ENCODE measurements around the gene FOXO4. TPM values are rescaled to one million over a fixed set of nuclear protein-coding genes. Genes with fewer than 3 reads are reported as not detected.

Gene FOXO4
- total and polyA plus RNA-seq, 3 donors from 2014 or later: 39.5 to 71.8 (median 58.0) TPM

DNA sequence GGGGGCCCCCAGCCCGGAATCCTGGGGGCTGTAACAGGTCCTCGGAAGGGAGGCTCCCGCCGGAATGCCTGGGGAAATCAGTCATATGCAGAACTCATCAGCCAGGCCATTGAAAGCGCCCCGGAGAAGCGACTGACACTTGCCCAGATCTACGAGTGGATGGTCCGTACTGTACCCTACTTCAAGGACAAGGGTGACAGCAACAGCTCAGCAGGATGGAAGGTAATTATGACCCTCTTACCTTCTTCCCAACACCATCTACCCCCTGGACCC is 1.0 kb downstream of the FOXO4 start:
- H3K27ac ChIP-seq: peak overlapping the region; percentile 65 to 74

DNA sequence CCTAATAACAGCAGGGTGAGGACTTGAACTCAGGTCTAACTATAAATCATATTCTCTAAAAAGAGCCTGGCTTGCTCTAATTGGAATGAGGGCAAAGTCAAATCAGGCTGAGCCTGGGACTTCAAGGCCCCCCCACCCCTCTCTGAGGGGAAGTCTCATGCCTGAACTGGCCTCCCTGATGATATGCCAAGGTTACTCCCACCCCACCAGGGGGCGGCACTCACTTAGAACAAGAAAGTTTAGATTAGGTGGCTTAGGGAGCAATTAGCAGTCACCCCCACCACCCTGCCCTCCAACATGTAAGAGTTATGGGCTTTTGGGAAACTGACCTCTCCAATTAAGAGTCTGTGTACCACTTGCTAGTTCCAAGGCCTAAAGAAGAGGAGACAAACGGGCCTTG is 2.7 kb downstream of the FOXO4 start:
- intact Hi-C loops (cut with DNase I; ENCODE audit: low total_unique reads): no loop called here
- H3K4me3 ChIP-seq: no peak overlapping the region
- H3K36me3 ChIP-seq (ENCODE audit: low read depth, missing control alignments): no peaks in the 10 kb centered on the region
- H3K27me3 ChIP-seq: no peaks in the 10 kb centered on the region
- H3K4me1 ChIP-seq: peaks cover 4% of the 10 kb centered on the region
- H3K27ac ChIP-seq: peak overlapping the region in 1 of 2 donors; percentile 45
- H3K9me3 ChIP-seq: no peaks in the 10 kb centered on the region
- no peak for TF ChIP-seq POLR2A (IDR thresholded peaks at IDR 0.05)
- TF ChIP-seq, protein P1, sequence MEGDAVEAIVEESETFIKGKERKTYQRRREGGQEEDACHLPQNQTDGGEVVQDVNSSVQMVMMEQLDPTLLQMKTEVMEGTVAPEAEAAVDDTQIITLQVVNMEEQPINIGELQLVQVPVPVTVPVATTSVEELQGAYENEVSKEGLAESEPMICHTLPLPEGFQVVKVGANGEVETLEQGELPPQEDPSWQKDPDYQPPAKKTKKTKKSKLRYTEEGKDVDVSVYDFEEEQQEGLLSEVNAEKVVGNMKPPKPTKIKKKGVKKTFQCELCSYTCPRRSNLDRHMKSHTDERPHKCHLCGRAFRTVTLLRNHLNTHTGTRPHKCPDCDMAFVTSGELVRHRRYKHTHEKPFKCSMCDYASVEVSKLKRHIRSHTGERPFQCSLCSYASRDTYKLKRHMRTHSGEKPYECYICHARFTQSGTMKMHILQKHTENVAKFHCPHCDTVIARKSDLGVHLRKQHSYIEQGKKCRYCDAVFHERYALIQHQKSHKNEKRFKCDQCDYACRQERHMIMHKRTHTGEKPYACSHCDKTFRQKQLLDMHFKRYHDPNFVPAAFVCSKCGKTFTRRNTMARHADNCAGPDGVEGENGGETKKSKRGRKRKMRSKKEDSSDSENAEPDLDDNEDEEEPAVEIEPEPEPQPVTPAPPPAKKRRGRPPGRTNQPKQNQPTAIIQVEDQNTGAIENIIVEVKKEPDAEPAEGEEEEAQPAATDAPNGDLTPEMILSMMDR (IDR thresholded peaks at IDR 0.05): peak in 2 of 3 experiments; percentile 25 to 30
- DNase-seq: peak; percentile 83
- whole genome bisulfite sequencing, 2 donors: 22 to 29% methylated on average over 1 to 2 of the region's 2 CpGs

More for the DNA sequence above, 1.0 kb downstream of the FOXO4 start:
- H3K27me3 ChIP-seq: no peaks in the 10 kb centered on the region
- intact Hi-C loops (cut with DNase I; ENCODE audit: low total_unique reads): no loop called here
- no peaks in the 10 kb centered on the region for H3K9me3 ChIP-seq
- WGBS, 2 donors: 0% methylated on average over 8 of the region's 9 CpGs; no CpG with 5 or more reads in 1 of the 2 donors
- peak overlapping the region; percentile 59 to 73 for H3K4me3 ChIP-seq
- DNase-seq: no peak
- H3K36me3 ChIP-seq (ENCODE audit: low read depth, missing control alignments): no peaks in the 10 kb centered on the region
- TF ChIP-seq, protein P1 (IDR thresholded peaks at IDR 0.05): no peak
- TF ChIP-seq POLR2A (IDR thresholded peaks at IDR 0.05): no peak
- no peaks in the 10 kb centered on the region for H3K4me1 ChIP-seq

DNA sequence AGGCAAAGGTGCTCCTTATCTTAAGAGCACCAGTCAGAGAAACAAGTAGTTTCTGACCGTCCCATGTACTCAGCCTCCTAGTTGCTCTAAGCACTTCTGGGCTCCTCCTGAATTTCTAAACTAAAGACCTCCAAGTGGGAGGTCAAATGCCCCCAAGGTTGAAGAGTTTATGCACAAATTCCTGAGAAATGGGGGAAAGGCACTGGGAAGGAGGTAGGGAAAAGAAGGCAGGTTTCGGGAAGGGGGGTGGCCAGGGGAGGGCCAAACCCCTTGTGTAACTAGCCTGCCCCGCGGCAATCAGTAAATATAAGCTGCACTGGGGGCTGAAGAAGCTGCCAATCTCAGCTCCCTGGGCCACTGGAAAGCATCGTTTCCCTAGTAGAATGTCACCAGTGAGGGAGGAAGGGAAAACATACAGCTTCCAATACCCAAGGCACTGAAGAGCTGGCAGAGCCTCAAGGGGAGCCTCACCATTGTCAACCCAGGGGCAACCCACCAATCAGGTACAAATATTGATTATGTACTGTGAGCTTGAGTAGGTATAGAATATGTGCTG is 3.4 kb downstream of the FOXO4 start:
- DNase-seq: no peak
- Histone ChIP-seq H3K4me3 (no peak overlapping the region), H3K4me1 (peaks cover 10% of the 10 kb centered on the region), H3K27ac (no peak overlapping the region), H3K36me3 (ENCODE audit: low read depth, missing control alignments) (no peaks in the 10 kb centered on the region), H3K9me3 (no peaks in the 10 kb centered on the region), H3K27me3 (no peaks in the 10 kb centered on the region)
- WGBS, 2 donors: 46 to 50% methylated on average over 1 to 5 of the region's 5 CpGs
- intact Hi-C loops (cut with DNase I; ENCODE audit: low total_unique reads): no loop called here
- TF ChIP-seq, protein P1 (IDR thresholded peaks at IDR 0.05): no peak
- no peak for TF ChIP-seq POLR2A (IDR thresholded peaks at IDR 0.05)

DNA sequence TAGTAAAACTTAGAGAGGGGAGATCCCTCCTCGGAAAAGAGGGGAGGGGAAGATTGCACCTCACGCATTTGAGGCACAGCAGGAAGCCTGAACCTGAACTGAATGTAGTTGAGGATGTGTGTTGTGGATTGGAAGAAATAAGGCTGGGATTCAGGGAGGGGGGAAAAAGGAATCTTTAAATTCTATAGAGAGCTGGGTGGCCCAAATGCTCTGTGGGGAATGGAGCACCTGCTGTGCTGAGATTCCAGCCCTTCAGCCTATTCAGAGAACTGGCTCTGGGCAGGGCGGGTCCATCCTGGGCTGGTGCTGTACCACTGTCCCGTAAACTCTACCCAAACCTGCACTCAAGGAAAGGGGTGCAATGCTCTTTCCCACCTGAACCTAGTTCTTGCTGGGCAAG is 4.1 kb downstream of the FOXO4 start:
- no peak for TF ChIP-seq POLR2A (IDR thresholded peaks at IDR 0.05)
- no peak overlapping the region for H3K4me3 ChIP-seq
- DNase-seq: no peak
- WGBS, 2 donors: 42 to 80% methylated on average over 3 to 4 of the region's 4 CpGs
- no peaks in the 10 kb centered on the region for H3K9me3 ChIP-seq
- peaks cover 10% of the 10 kb centered on the region for H3K4me1 ChIP-seq
- H3K27ac ChIP-seq: no peak overlapping the region
- intact Hi-C loops (cut with DNase I; ENCODE audit: low total_unique reads): no loop called here
- no peaks in the 10 kb centered on the region for H3K27me3 ChIP-seq
- no peaks in the 10 kb centered on the region for H3K36me3 ChIP-seq (ENCODE audit: low read depth, missing control alignments)

DNA sequence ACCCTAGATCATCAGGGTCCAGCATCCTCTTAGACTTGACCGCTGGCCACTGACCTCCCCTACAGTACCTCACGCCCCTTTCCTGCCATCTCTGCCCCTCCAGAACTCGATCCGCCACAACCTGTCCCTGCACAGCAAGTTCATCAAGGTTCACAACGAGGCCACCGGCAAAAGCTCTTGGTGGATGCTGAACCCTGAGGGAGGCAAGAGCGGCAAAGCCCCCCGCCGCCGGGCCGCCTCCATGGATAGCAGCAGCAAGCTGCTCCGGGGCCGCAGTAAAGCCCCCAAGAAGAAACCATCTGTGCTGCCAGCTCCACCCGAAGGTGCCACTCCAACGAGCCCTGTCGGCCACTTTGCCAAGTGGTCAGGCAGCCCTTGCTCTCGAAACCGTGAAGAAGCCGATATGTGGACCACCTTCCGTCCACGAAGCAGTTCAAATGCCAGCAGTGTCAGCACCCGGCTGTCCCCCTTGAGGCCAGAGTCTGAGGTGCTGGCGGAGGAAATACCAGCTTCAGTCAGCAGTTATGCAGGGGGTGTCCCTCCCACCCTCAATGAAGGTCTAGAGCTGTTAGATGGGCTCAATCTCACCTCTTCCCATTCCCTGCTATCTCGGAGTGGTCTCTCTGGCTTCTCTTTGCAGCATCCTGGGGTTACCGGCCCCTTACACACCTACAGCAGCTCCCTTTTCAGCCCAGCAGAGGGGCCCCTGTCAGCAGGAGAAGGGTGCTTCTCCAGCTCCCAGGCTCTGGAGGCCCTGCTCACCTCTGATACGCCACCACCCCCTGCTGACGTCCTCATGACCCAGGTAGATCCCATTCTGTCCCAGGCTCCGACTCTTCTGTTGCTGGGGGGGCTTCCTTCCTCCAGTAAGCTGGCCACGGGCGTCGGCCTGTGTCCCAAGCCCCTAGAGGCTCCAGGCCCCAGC is 5.2 kb downstream of the FOXO4 start:
- Histone ChIP-seq H3K27me3 (no peaks in the 10 kb centered on the region), H3K4me3 (no peak overlapping the region), H3K27ac (no peak overlapping the region), H3K36me3 (ENCODE audit: low read depth, missing control alignments) (no peaks in the 10 kb centered on the region), H3K9me3 (no peaks in the 10 kb centered on the region), H3K4me1 (peaks cover 10% of the 10 kb centered on the region)
- no peak for DNase-seq
- WGBS, 2 donors: 74 to 79% methylated on average over 4 to 16 of the region's 31 CpGs
- intact Hi-C loops (cut with DNase I; ENCODE audit: low total_unique reads): no loop called here
- TF ChIP-seq, protein P1 (IDR thresholded peaks at IDR 0.05): no peak
- no peak for TF ChIP-seq POLR2A (IDR thresholded peaks at IDR 0.05)

All from testis (tissue), 3 donors.